MM.1S (cell line): ENCODE data around the gene SMPDL3B.

ENCODE experiments used
- CTCF ChIP-seq: fragments of 300-600 bp; sonication (generic); IDR thresholded peaks from 2 replicates; pipeline ENCODE4 v1.5.1; 2016; ENCODE audit warnings: antibody characterized with exemption, low read length, mixed read lengths
- EZH2 ChIP-seq: fragments of 300-600 bp; sonication (generic); optimal IDR thresholded peaks from 2 replicates; pipeline ENCODE3; 2017; ENCODE audit warnings: low read depth, mild to moderate bottlenecking, antibody characterized with exemption, low read length, mixed read lengths
- EZH2phosphoT487 ChIP-seq: fragments of 300-600 bp; sonication (generic); IDR thresholded peaks from 2 replicates; pipeline ENCODE4 v1.6.1; 2018; ENCODE audit warnings: antibody characterized with exemption, low read length

- TF ChIP-seq CTCF (no peak), EZH2phosphoT487 (no peak), EZH2 (no peak)
Observed at GRCh38 chr1:27906759-27907158, 28.0 kb upstream of the SMPDL3B start.
